Measurements from ENCODE around the gene KBTBD4. TPM values are rescaled to one million over a fixed set of nuclear protein-coding genes. Genes with fewer than 3 reads are reported as not detected.
"Not testable (repeated sequence)": the region's sequence is repeated elsewhere in the genome, so short reads cannot be mapped to it uniquely, and the experiment has no call there.

KBTBD4 gene
- total RNA-seq, 1 donor from 2014 or later, result 12.6 TPM

- not testable (repeated sequence) for DNase-seq (ENCODE audit: low spot score)
Measured at GRCh38 chr11:47562393-47562792, 16.4 kb downstream of the KBTBD4 start.

- DNase-seq (ENCODE audit: low spot score), result no peak
Measured at GRCh38 chr11:47560426-47560825, 18.3 kb downstream of the KBTBD4 start.

- DNase-seq (ENCODE audit: low spot score), result no peak
Measured at GRCh38 chr11:47558695-47559094, 20.1 kb downstream of the KBTBD4 start.

- not testable (repeated sequence) for DNase-seq (ENCODE audit: low spot score)
Measured at GRCh38 chr11:47557004-47557403, 21.8 kb downstream of the KBTBD4 start.

GRCh38 chr11:47553406-47553743 lies 25.4 kb downstream of the KBTBD4 start:
- DNase-seq (ENCODE audit: low spot score), result no peak

- DNase-seq (ENCODE audit: low spot score), result peak; percentile 97
Measured at GRCh38 chr11:47552566-47553405, 26.0 kb downstream of the KBTBD4 start, which contains the start of gene CELF1. TSS of gene CELF1 (minus strand) at chr11:47553132. CDS start at chr11:47499523, 53,609 bp downstream.

GRCh38 chr11:47552056-47552565 lies 26.7 kb downstream of the KBTBD4 start:
- no peak for DNase-seq (ENCODE audit: low spot score)

GRCh38 chr11:47551086-47551485 lies 27.7 kb downstream of the KBTBD4 start:
- no peak for DNase-seq (ENCODE audit: low spot score)

- peak; percentile 14 for DNase-seq (ENCODE audit: low spot score)
Measured at GRCh38 chr11:47550288-47551047, 28.3 kb downstream of the KBTBD4 start.

GRCh38 chr11:47546274-47546673 lies 32.5 kb downstream of the KBTBD4 start:
- DNase-seq (ENCODE audit: low spot score), result peak; percentile 43

GRCh38 chr11:47545298-47545697 lies 33.5 kb downstream of the KBTBD4 start:
- peak; percentile 28 for DNase-seq (ENCODE audit: low spot score)

- DNase-seq (ENCODE audit: low spot score), result no peak
Measured at GRCh38 chr11:47541070-47541469, 37.7 kb downstream of the KBTBD4 start.

- DNase-seq (ENCODE audit: low spot score), result no peak
Measured at GRCh38 chr11:47539681-47540039, 39.1 kb downstream of the KBTBD4 start.

GRCh38 chr11:47538741-47539565 lies 39.8 kb downstream of the KBTBD4 start:
- peak; percentile 65 for DNase-seq (ENCODE audit: low spot score)

GRCh38 chr11:47536915-47537314 lies 41.9 kb downstream of the KBTBD4 start:
- DNase-seq (ENCODE audit: low spot score), result no peak

- no peak for DNase-seq (ENCODE audit: low spot score)
Measured at GRCh38 chr11:47534704-47535251, 44.0 kb downstream of the KBTBD4 start.

GRCh38 chr11:47533690-47534151 lies 45.0 kb downstream of the KBTBD4 start:
- no peak for DNase-seq (ENCODE audit: low spot score)

GRCh38 chr11:47532597-47533213 lies 46.1 kb downstream of the KBTBD4 start:
- DNase-seq (ENCODE audit: low spot score), result no peak

GRCh38 chr11:47531666-47532065 lies 47.1 kb downstream of the KBTBD4 start:
- no peak for DNase-seq (ENCODE audit: low spot score)

- not testable (repeated sequence) for DNase-seq (ENCODE audit: low spot score)
Measured at GRCh38 chr11:47530721-47531120, 48.0 kb downstream of the KBTBD4 start.
